Uterus (tissue), 4 donors: ENCODE results near the gene ANKUB1. TPM values are rescaled to one million over a fixed set of nuclear protein-coding genes. Genes with fewer than 3 reads are reported as not detected.
"Not testable (repeated sequence)": the region's sequence is repeated elsewhere in the genome, so short reads cannot be mapped to it uniquely, and the experiment has no call there.

Experiments used
- DNase-seq, 2 donors: peaks; one replicate each; pipeline ENCODE4 v3.0.0-alpha.2; 2019 to 2020
- H3K27ac ChIP-seq, 2 donors: fragments of 200-600 bp; sonication (generic); 1 replicate in 1 of 2; 2 replicates in 1 of 2; pipeline ENCODE4 v1.5.1; 2016 to 2018
- H3K27me3 ChIP-seq, 2 donors: fragments of 200-600 bp; sonication (generic); one replicate each; pipeline ENCODE4 v1.5.1; 2018 to 2019; ENCODE audit warnings: control low read depth in 1 of 2
- H3K36me3 ChIP-seq, 2 donors: fragments of 200-600 bp; sonication (generic); one replicate each; pipeline ENCODE4 v1.5.1; 2019; ENCODE audit warnings: control low read depth in 1 of 2
- H3K4me1 ChIP-seq, 2 donors: fragments of 200-600 bp; sonication (generic); one replicate each; pipeline ENCODE4 v1.5.1; 2018 to 2019; ENCODE audit warnings: control low read depth in 1 of 2
- H3K4me3 ChIP-seq, 2 donors: fragments of 200-600 bp; sonication (generic); 1 replicate in 1 of 2; 2 replicates in 1 of 2; pipeline ENCODE4 v1.5.1; 2018 to 2019; ENCODE audit warnings: mild to moderate bottlenecking in 1 of 2
- H3K9me3 ChIP-seq, 2 donors: fragments of 200-600 bp; sonication (generic); one replicate each; pipeline ENCODE4 v1.5.1; 2019; ENCODE audit warnings: control low read depth in 1 of 2
- CTCF ChIP-seq, 4 experiments: fragments of 200-600 bp in 2 of 4; fragments of 450-650 bp in 2 of 4; sonication (generic) in 2 of 4; IDR thresholded peaks; one replicate each; pipeline ENCODE4 v1.5.1; 2016 to 2019; ENCODE audit warnings: antibody characterized with exemption in 4 of 4, mild to moderate bottlenecking in 2 of 4, moderate library complexity in 1 of 4
- POLR2A ChIP-seq, 2 donors: fragments of 450-650 bp; IDR thresholded peaks; one replicate each; pipeline ENCODE4 v1.6.1; 2016; ENCODE audit warnings: antibody characterized with exemption in 2 of 2, mild to moderate bottlenecking in 1 of 2, moderate library complexity in 1 of 2
- intact Hi-C: fragments of 100-400 bp; cut with DNase I; formaldehyde crosslinking; loops from one replicate; pipeline ENCODE4 v1.15.1; 2023; ENCODE audit warnings: low total_unique reads
- total RNA-seq, 4 donors: library from RNA; depleted of rRNA in 3 of 4; stranded (reverse); fragments of >200 nt in 3 of 4; gene quantifications; one replicate each; pipeline versions ENCODE4 v1.1.0 to v1.2.4, GENCODE V29; 2014 to 2023
- donor health status: DM: yes; HTN: yes; CAD: no.

Gene ANKUB1
- total RNA-seq, 4 donors from 2014 or later = 0.51 to 1.0 TPM; not detected in 2

GRCh38 chr3:149831321-149831720, 39.0 kb upstream of the ANKUB1 start:
- no peaks in the 10 kb centered on the region for H3K36me3 ChIP-seq
- DNase-seq = no peak
- no peak overlapping the region for H3K27ac ChIP-seq
- intact Hi-C loops = no loop called here
- peaks cover 0 to 11% of the 10 kb centered on the region in 2 donors for H3K9me3 ChIP-seq
- no peaks in the 10 kb centered on the region for H3K4me1 ChIP-seq
- TF ChIP-seq POLR2A (IDR thresholded peaks at IDR 0.05) (no peak), CTCF (IDR thresholded peaks at IDR 0.05) (no peak)
- H3K27me3 ChIP-seq = no peaks in the 10 kb centered on the region
- H3K4me3 ChIP-seq = no peak overlapping the region

- DNase-seq = no peak
- Histone ChIP-seq H3K27me3 (no peaks in the 10 kb centered on the region), H3K4me3 (no peak overlapping the region), H3K4me1 (no peaks in the 10 kb centered on the region), H3K9me3 (peaks cover 0 to 11% of the 10 kb centered on the region in 2 donors), H3K27ac (no peak overlapping the region), H3K36me3 (no peaks in the 10 kb centered on the region)
- no peak for TF ChIP-seq POLR2A (IDR thresholded peaks at IDR 0.05)
- no peak for TF ChIP-seq CTCF (IDR thresholded peaks at IDR 0.05)
- intact Hi-C loops = no loop called here
Measured at GRCh38 chr3:149830902-149831301, 38.5 kb upstream of the ANKUB1 start.

GRCh38 chr3:149829631-149830030, 37.3 kb upstream of the ANKUB1 start:
- H3K36me3 ChIP-seq, H3K27me3 ChIP-seq, H3K4me3 ChIP-seq, intact Hi-C loops, DNase-seq, H3K4me1 ChIP-seq, H3K27ac ChIP-seq: not testable (repeated sequence)
- peaks cover 0 to 11% of the 10 kb centered on the region in 2 donors for H3K9me3 ChIP-seq

- no peaks in the 10 kb centered on the region for H3K4me1 ChIP-seq
Measured at GRCh38 chr3:149828390-149828789, 36.0 kb upstream of the ANKUB1 start.

GRCh38 chr3:149826636-149827035, 34.3 kb upstream of the ANKUB1 start:
- H3K4me3 ChIP-seq = no peak overlapping the region
- no peak overlapping the region for H3K27ac ChIP-seq
- TF ChIP-seq POLR2A (IDR thresholded peaks at IDR 0.05) (no peak), CTCF (IDR thresholded peaks at IDR 0.05) (no peak)
- H3K36me3 ChIP-seq = no peaks in the 10 kb centered on the region
- DNase-seq = no peak
- no peaks in the 10 kb centered on the region for H3K27me3 ChIP-seq
- H3K9me3 ChIP-seq = no peaks in the 10 kb centered on the region
- H3K4me1 ChIP-seq = no peaks in the 10 kb centered on the region
- intact Hi-C loops = no loop called here

More at GRCh38 chr3:149828390-149828789, 36.0 kb upstream of the ANKUB1 start:
- H3K27ac ChIP-seq = no peak overlapping the region
- intact Hi-C loops = no loop called here
- TF ChIP-seq POLR2A (IDR thresholded peaks at IDR 0.05) = no peak
- no peak for TF ChIP-seq CTCF (IDR thresholded peaks at IDR 0.05)
- DNase-seq = no peak
- H3K36me3 ChIP-seq = no peaks in the 10 kb centered on the region
- H3K27me3 ChIP-seq = no peaks in the 10 kb centered on the region
- no peak overlapping the region for H3K4me3 ChIP-seq
- H3K9me3 ChIP-seq = peaks cover 0 to 7% of the 10 kb centered on the region in 2 donors

- Histone ChIP-seq H3K36me3 (no peaks in the 10 kb centered on the region), H3K4me1 (no peaks in the 10 kb centered on the region), H3K27ac (no peak overlapping the region), H3K4me3 (no peak overlapping the region), H3K9me3 (no peaks in the 10 kb centered on the region), H3K27me3 (no peaks in the 10 kb centered on the region)
- no peak for TF ChIP-seq POLR2A (IDR thresholded peaks at IDR 0.05)
- TF ChIP-seq CTCF (IDR thresholded peaks at IDR 0.05) = no peak
- DNase-seq = no peak
- intact Hi-C loops = no loop called here
Measured at GRCh38 chr3:149820183-149820582, 27.8 kb upstream of the ANKUB1 start.
